Dendritic cell treated with granulocyte-macrophage colony-stimulating factor and Interleukin-4, amounts not matched to agents 40 ng/mL and 50 ng/mL, for 4 days (primary cell): Measurements from ENCODE around the gene NUDT5.
"Not testable (repeated sequence)": the region's sequence is repeated elsewhere in the genome, so short reads cannot be mapped to it uniquely, and the experiment has no call there.

Experiments
- H3K27ac Mint-ChIP-seq: one replicate; pipeline ENCODE4 v1.8.0; 2022; ENCODE audit warnings: mild to moderate bottlenecking, mixed read lengths
- H3K27me3 Mint-ChIP-seq: one replicate; pipeline ENCODE4 v1.8.0; 2022; ENCODE audit warnings: mild to moderate bottlenecking, mixed read lengths
- H3K36me3 Mint-ChIP-seq: one replicate; pipeline ENCODE4 v1.8.0; 2022; ENCODE audit warnings: low read depth, mixed read lengths
- H3K4me1 Mint-ChIP-seq: one replicate; pipeline ENCODE4 v1.8.0; 2022; ENCODE audit warnings: low read depth, mixed read lengths
- H3K4me3 Mint-ChIP-seq: one replicate; pipeline ENCODE4 v1.8.0; 2022; ENCODE audit warnings: mild to moderate bottlenecking, moderate library complexity, mixed read lengths
- H3K9me3 Mint-ChIP-seq: one replicate; pipeline ENCODE4 v1.8.0; 2022; ENCODE audit warnings: mixed read lengths
- intact Hi-C: fragments of 100-400 bp; cut with micrococcal nuclease; formaldehyde crosslinking; loops from one replicate; pipeline ENCODE4 v1.15.0; 2022

Gene NUDT5

GRCh38 chr10:12194752-12195271, 879 bp downstream of the NUDT5 start:
- Mint-ChIP-seq H3K4me1 (peaks cover 58% of the 10 kb centered on the region), H3K36me3 (peaks cover 57% of the 10 kb centered on the region), H3K27ac (peak overlapping the region; percentile 95), H3K9me3 (no peaks in the 10 kb centered on the region), H3K4me3 (peak overlapping the region; percentile 95), H3K27me3 (no peaks in the 10 kb centered on the region)
- intact Hi-C loops = loop anchor here (5.0 kb wide), 2 partner anchors 68 to 517 kb away; partner anchors contain the start of gene SEC61A2

GRCh38 chr10:12193193-12193592, 2.5 kb downstream of the NUDT5 start:
- intact Hi-C loops = no loop called here
- H3K27me3 Mint-ChIP-seq = no peaks in the 10 kb centered on the region
- H3K4me3 Mint-ChIP-seq = no peak overlapping the region
- peaks cover 60% of the 10 kb centered on the region for H3K4me1 Mint-ChIP-seq
- H3K27ac Mint-ChIP-seq = no peak overlapping the region
- peaks cover 51% of the 10 kb centered on the region for H3K36me3 Mint-ChIP-seq
- no peaks in the 10 kb centered on the region for H3K9me3 Mint-ChIP-seq

DNA sequence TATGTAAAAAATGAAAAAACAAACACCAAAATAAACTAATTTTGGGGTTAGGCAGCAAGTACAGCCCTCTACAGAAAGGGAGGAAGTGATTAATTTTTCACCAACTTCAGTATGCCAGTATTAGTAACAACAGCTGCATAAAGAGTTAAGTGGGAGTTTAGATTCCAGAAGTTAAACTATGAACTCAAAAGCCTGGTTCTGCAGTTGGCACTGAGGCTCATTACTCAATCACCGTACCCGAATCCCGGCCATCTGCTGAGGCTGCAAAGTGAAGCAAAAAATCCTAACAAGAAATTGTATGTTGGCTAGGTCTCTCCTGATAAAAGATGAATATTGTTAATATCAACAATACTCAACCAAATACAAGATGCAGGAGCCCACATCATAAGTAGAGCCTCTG, 4.0 kb downstream of the NUDT5 start:
- Mint-ChIP-seq H3K4me1 (peaks cover 74% of the 10 kb centered on the region), H3K9me3 (no peaks in the 10 kb centered on the region), H3K27me3 (no peaks in the 10 kb centered on the region), H3K4me3 (no peak overlapping the region), H3K27ac (peak overlapping the region; percentile 33), H3K36me3 (peaks cover 66% of the 10 kb centered on the region)
- intact Hi-C loops = no loop called here

- no peak overlapping the region for H3K4me3 Mint-ChIP-seq
- no peak overlapping the region for H3K27ac Mint-ChIP-seq
- intact Hi-C loops = no loop called here
- H3K36me3 Mint-ChIP-seq = peaks cover 72% of the 10 kb centered on the region
- no peaks in the 10 kb centered on the region for H3K27me3 Mint-ChIP-seq
- H3K9me3 Mint-ChIP-seq = no peaks in the 10 kb centered on the region
- peaks cover 60% of the 10 kb centered on the region for H3K4me1 Mint-ChIP-seq
Observed at GRCh38 chr10:12189426-12189825, 6.3 kb downstream of the NUDT5 start.

- Mint-ChIP-seq H3K4me1 (peaks cover 53% of the 10 kb centered on the region), H3K36me3 (peaks cover 79% of the 10 kb centered on the region)
Observed at GRCh38 chr10:12188656-12189055, 7.0 kb downstream of the NUDT5 start.

GRCh38 chr10:12187321-12187905, 8.3 kb downstream of the NUDT5 start:
- Mint-ChIP-seq H3K4me3 (no peak overlapping the region), H3K36me3 (peaks cover 80% of the 10 kb centered on the region), H3K4me1 (peaks cover 48% of the 10 kb centered on the region), H3K27me3 (no peaks in the 10 kb centered on the region), H3K9me3 (no peaks in the 10 kb centered on the region), H3K27ac (peak overlapping the region; percentile 23)
- intact Hi-C loops = no loop called here

More at GRCh38 chr10:12188656-12189055, 7.0 kb downstream of the NUDT5 start:
- H3K27ac Mint-ChIP-seq = no peak overlapping the region
- H3K9me3 Mint-ChIP-seq = no peaks in the 10 kb centered on the region
- no peak overlapping the region for H3K4me3 Mint-ChIP-seq
- intact Hi-C loops = no loop called here
- no peaks in the 10 kb centered on the region for H3K27me3 Mint-ChIP-seq

DNA sequence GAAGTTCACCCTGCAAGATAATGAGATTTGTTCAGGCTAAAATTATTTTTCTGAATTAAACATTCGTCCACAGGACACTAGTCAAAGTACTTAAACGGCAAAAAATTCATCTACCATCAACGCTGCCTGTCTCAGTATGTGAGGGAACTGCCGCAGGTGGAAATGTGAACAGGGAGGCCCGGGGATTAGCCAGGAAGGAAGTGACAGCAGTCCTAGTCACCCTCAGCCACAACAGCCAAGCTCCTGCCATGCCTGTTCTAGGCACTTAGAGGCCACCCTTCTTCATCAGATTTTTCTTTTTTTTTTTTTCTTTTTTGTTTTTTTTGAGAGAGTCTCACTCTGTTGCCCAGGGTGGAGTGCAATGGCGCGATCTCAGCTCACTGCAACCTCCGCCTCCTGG, 9.4 kb downstream of the NUDT5 start:
- intact Hi-C loops = no loop called here
- no peak overlapping the region for H3K4me3 Mint-ChIP-seq
- H3K9me3 Mint-ChIP-seq = no peaks in the 10 kb centered on the region
- no peaks in the 10 kb centered on the region for H3K27me3 Mint-ChIP-seq
- H3K36me3 Mint-ChIP-seq = peaks cover 72% of the 10 kb centered on the region
- H3K4me1 Mint-ChIP-seq = peaks cover 49% of the 10 kb centered on the region
- no peak overlapping the region for H3K27ac Mint-ChIP-seq

- intact Hi-C loops = no loop called here
- Mint-ChIP-seq H3K27ac (no peak overlapping the region), H3K4me1 (peaks cover 60% of the 10 kb centered on the region), H3K4me3 (no peak overlapping the region), H3K9me3 (no peaks in the 10 kb centered on the region), H3K36me3 (peaks cover 58% of the 10 kb centered on the region), H3K27me3 (no peaks in the 10 kb centered on the region)
Observed at GRCh38 chr10:12184165-12184564, 11.5 kb downstream of the NUDT5 start.

DNA sequence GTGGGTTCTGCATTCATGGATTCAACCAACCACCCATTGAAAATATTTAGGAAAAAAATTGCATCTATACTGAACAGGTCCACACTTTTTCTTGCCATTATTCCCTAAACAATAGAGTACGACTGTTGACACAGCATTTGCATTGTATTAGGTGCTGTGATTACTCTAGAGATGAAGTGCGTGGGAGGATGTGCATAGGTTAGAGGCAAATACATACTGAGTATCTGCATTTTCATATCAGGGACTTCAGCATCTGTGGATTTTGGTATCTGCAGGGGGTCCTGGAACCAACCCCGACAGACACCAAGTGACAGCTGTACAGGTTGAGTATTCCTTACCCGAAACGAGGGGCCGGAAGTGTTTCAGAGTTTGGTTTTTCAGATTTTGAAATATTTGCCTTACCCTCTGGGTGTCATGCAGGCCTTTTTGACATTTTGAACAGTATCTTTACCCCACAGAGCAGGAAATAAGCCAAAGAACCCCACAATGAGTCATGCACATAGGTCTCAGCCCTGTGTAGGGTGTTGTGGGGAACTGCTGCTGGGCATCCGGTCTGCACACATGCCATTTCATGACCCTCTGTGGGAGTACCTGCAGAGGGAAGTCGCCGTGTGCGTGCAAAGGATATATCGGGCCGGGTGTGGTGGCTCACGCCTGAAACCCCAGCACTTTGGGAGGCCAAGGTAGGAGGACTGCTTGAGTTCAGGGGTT, 14.5 kb downstream of the NUDT5 start:
- Mint-ChIP-seq H3K36me3 (peaks cover 61% of the 10 kb centered on the region), H3K27me3 (no peaks in the 10 kb centered on the region), H3K9me3 (no peaks in the 10 kb centered on the region), H3K4me1 (peaks cover 39% of the 10 kb centered on the region), H3K4me3 (no peak overlapping the region), H3K27ac (no peak overlapping the region)
- intact Hi-C loops = no loop called here

DNA sequence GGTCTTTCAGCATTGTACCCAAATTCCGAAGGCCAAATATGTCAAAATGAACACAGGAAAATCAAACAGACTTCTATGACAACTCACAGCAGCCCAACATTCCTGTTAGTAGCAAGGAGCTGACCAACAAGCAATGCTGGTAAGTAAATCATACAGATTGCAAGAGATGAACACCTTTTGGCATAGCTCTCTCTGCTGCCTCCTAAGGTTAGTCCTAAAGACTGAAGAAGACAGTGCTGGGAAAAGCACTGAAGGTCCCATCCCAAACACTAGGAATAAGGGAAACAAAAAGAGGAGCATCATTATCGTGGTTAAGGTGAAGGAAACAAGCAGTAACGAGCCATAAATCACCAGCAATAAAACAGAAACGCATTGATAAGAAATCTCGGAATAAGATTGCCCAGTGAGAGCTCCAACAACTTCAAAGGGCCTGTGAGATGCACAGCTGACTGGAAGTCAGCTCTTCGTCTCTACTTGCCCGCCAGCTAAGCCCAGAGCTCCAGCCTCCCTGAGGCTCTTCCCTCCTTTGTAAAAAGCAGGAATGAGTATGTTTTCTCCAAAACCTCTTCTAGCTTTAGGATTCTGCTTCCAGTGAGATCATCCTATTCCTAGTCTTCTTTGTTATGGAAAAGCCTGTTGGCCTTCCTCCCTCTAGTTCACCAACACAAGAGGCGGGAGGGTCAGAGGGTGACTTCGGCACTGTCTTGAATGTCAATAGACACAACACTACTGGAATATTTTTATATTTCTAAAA, 15.3 kb downstream of the NUDT5 start:
- Mint-ChIP-seq H3K9me3 (no peaks in the 10 kb centered on the region), H3K36me3 (peaks cover 61% of the 10 kb centered on the region), H3K27me3 (no peaks in the 10 kb centered on the region), H3K4me3 (no peak overlapping the region), H3K27ac (no peak overlapping the region), H3K4me1 (peaks cover 39% of the 10 kb centered on the region)
- intact Hi-C loops = no loop called here

DNA sequence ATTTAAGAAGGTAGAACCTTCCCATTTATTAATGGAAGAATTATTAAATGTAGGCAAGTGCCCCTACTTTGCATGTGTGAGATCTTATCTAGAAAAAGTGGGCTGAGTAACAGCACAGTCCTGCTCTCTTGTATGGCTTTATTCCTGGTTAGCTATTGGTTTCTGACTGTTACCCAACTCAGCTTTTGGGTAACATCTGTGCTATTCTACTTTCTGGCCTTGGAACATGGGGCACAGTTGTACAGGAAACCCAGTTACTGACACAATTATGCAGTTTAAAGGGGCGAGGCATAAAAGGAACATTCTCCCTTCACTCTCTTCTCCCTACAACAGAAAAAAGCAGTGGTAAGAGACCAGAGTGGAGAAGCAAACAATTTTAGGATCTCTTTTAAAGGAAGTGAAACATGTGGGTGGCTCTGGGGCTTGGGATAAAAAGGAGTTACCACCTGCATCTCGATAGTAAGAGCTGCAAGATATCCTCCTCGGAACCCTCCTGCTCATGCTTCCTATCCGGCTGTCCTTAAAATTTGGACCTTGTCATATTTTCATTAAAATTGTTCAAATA, 16.0 kb downstream of the NUDT5 start:
- Mint-ChIP-seq H3K27me3 (no peaks in the 10 kb centered on the region), H3K4me3 (no peak overlapping the region), H3K4me1 (peaks cover 39% of the 10 kb centered on the region), H3K36me3 (peaks cover 61% of the 10 kb centered on the region), H3K9me3 (no peaks in the 10 kb centered on the region), H3K27ac (no peak overlapping the region)
- intact Hi-C loops = no loop called here

DNA sequence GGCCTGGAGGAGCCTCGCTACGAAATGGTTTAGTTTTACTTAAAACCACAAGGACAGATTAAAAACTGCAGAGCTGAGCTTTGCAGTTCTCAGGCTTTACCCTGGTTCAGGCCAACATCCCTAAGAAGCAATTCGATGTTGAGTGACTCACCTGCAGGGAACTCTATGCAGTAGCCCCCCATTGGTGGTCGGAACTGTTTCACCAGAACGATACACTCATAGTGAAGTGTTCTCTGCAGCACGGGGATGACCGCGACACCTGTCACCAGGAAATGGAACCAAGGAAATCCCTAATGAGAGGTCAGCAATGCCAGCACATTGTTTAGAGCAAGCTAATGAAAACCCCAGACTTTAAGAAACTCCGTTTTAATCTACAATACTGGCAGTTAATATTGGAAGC, 18.0 kb downstream of the NUDT5 start:
- Mint-ChIP-seq H3K36me3 (peaks cover 64% of the 10 kb centered on the region), H3K4me3 (no peak overlapping the region), H3K4me1 (peaks cover 39% of the 10 kb centered on the region), H3K9me3 (no peaks in the 10 kb centered on the region), H3K27ac (no peak overlapping the region), H3K27me3 (no peaks in the 10 kb centered on the region)
- intact Hi-C loops = no loop called here

DNA sequence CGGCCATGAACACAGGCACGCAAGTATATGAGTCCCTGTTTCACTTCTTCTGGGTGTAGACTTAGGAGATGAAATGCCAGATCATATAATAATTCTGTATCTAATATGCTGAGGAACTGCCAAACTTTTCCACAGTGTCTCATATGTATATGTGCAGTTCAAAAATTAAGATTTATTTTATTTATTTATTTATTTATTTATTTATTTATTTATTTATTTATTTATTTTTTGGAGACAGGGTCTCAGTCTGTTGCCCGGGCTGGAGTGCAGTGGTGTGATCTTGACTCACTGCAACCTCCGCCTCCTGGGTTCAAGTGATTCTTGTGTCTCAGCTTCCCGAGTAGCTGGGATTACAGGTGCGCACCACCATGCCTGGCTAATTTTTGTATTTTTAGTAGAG, 24.2 kb downstream of the NUDT5 start:
- H3K9me3 Mint-ChIP-seq, H3K4me3 Mint-ChIP-seq, H3K27ac Mint-ChIP-seq, intact Hi-C loops, H3K4me1 Mint-ChIP-seq: not testable (repeated sequence)
- H3K36me3 Mint-ChIP-seq = peaks cover 99% of the 10 kb centered on the region
- peaks cover 22% of the 10 kb centered on the region for H3K27me3 Mint-ChIP-seq
